ENCODE data around the gene NCBP2L.

NCBP2L gene

GRCh38 chrX:107731831-107732502 is 45.6 kb upstream of the NCBP2L start:
- DNase-seq (ENCODE audit: low read depth, low spot score), result no peak
- no peak overlapping the region for H3K4me3 ChIP-seq (ENCODE audit: low read depth, low read length)
- CTCF ChIA-PET, result interaction anchor here (0.8 to 0.9 kb wide), 2 partner anchors 13 to 14 kb away, joined by 3 read pairs; no protein-coding TSS in a partner anchor
- POLR2A ChIA-PET, result interaction anchor here (0.9 kb wide), 1 partner anchor 15 kb away, joined by 3 read pairs; no protein-coding TSS in a partner anchor
- TF ChIP-seq CTCF (IDR thresholded peaks at IDR 0.05; ENCODE audit: insufficient read depth, low read length, missing control alignments), result no peak

- CTCF ChIA-PET, result interaction anchor here (1.6 kb wide), 1 partner anchor 14 kb away, joined by 6 read pairs; no protein-coding TSS in a partner anchor
- TF ChIP-seq CTCF (IDR thresholded peaks at IDR 0.05; ENCODE audit: insufficient read depth, low read length, missing control alignments), result no peak
- no peak for DNase-seq (ENCODE audit: low read depth, low spot score)
- POLR2A ChIA-PET, result no interaction called here
- no peak overlapping the region for H3K4me3 ChIP-seq (ENCODE audit: low read depth, low read length)
Measured at GRCh38 chrX:107733686-107734085, 43.8 kb upstream of the NCBP2L start.

- POLR2A ChIA-PET, result no interaction called here
- H3K4me3 ChIP-seq (ENCODE audit: low read depth, low read length), result no peak overlapping the region
- no peak for TF ChIP-seq CTCF (IDR thresholded peaks at IDR 0.05; ENCODE audit: insufficient read depth, low read length, missing control alignments)
- CTCF ChIA-PET, result interaction anchor here (1.6 kb wide), 1 partner anchor 15 kb away, joined by 6 read pairs; no protein-coding TSS in a partner anchor
- DNase-seq (ENCODE audit: low read depth, low spot score), result no peak
Measured at GRCh38 chrX:107734646-107735045, 42.9 kb upstream of the NCBP2L start.

GRCh38 chrX:107736781-107737531 is 40.6 kb upstream of the NCBP2L start:
- CTCF ChIA-PET, result interaction anchor here (0.8 to 1.1 kb wide), 3 partner anchors 7 to 20 kb away, joined by 3 read pairs; no protein-coding TSS in a partner anchor
- POLR2A ChIA-PET, result no interaction called here

GRCh38 chrX:107738272-107738671 is 39.3 kb upstream of the NCBP2L start:
- CTCF ChIA-PET, result no interaction called here
- POLR2A ChIA-PET, result interaction anchor here (1.0 kb wide), 1 partner anchor 23 kb away, joined by 4 read pairs; no protein-coding TSS in a partner anchor
- DNase-seq (ENCODE audit: low read depth, low spot score), result no peak
- no peak overlapping the region for H3K4me3 ChIP-seq (ENCODE audit: low read depth, low read length)
- TF ChIP-seq CTCF (IDR thresholded peaks at IDR 0.05; ENCODE audit: insufficient read depth, low read length, missing control alignments), result no peak

More at GRCh38 chrX:107736781-107737531, 40.6 kb upstream of the NCBP2L start:
- TF ChIP-seq CTCF (IDR thresholded peaks at IDR 0.05; ENCODE audit: insufficient read depth, low read length, missing control alignments), result no peak
- no peak for DNase-seq (ENCODE audit: low read depth, low spot score)
- no peak overlapping the region for H3K4me3 ChIP-seq (ENCODE audit: low read depth, low read length)

- DNase-seq (ENCODE audit: low read depth, low spot score), result no peak
- POLR2A ChIA-PET, result no interaction called here
- no peak overlapping the region for H3K4me3 ChIP-seq (ENCODE audit: low read depth, low read length)
- CTCF ChIA-PET, result no interaction called here
- no peak for TF ChIP-seq CTCF (IDR thresholded peaks at IDR 0.05; ENCODE audit: insufficient read depth, low read length, missing control alignments)
Measured at GRCh38 chrX:107738768-107739167, 38.8 kb upstream of the NCBP2L start.

Measured in AG04449 (cell line).